ENCODE results near the gene UBAC2. TPM values are rescaled to one million over a fixed set of nuclear protein-coding genes. Genes with fewer than 3 reads are reported as not detected.

UBAC2 gene
- total and polyA plus RNA-seq, 2 of the 8 experiments (the other 6 are each of a cell fraction or from before 2014, with no cell fraction given): 75.9 to 76.9 TPM

DNA sequence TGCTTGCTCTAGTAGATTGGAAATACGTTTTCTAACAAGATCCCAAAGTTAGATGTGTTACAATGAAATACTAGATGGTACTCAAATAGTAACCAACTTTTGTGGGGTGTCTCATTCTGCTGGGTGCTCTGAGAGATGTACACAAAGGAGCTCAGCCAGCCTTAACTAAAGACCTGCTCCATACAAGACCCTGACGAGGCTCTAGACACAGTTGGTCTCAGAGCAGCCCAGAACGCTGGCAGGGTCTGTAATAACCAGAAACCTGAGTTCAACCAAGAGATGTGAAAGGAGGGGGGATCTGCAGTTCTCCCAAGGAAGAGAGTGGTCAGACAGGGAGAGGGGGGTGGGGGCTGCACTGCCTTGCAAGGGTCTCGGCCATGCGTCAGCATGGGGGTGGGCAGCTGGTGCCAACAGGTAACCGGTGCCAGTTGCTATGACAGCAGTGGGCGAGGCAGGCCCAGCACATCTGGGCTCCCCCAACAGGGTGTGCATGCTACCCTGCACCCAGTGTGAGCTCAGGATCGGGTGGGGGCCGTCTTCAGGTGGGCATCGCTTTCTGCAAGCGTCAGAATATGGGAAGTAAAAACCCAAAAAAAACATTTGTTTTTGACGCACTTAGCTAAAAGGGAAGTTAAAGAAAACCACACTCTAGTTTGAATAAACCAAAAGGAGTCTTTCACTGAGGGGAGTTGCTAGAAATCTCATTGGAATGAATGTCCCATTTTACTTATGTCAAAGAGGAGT lies 174.5 kb downstream of the UBAC2 start (continued):
- TF ChIP-seq GABPA (IDR thresholded peaks at IDR 0.05; ENCODE audit: borderline replicate concordance, insufficient read depth, low read length): no peak
- TF ChIP-seq CBX5 (IDR thresholded peaks at IDR 0.05; ENCODE audit: low read depth, low read length): no peak
- TF ChIP-seq CEBPB (IDR thresholded peaks at IDR 0.05; ENCODE audit: low read depth, low read length): no peak
- TF ChIP-seq SP2 (IDR thresholded peaks at IDR 0.05; ENCODE audit: low read length): no peak
- no peak for TF ChIP-seq NANOG (IDR thresholded peaks at IDR 0.05; ENCODE audit: insufficient read depth, low read depth, low read length, poor library complexity, severe bottlenecking)
- TF ChIP-seq BRCA1 (IDR thresholded peaks at IDR 0.05; ENCODE audit: low read depth, low read length): no peak
- TF ChIP-seq PHF8 (conservative IDR thresholded peaks at IDR 0.05; ENCODE audit: low read depth, low read length): no peak
- no peak for TF ChIP-seq EZH2 (IDR thresholded peaks at IDR 0.05; ENCODE audit: low read depth, low read length, severe bottlenecking)
- no peak for TF ChIP-seq KDM4A (IDR thresholded peaks at IDR 0.05; ENCODE audit: low read depth, low read length, severe bottlenecking)
